Caki2 (cell line): ENCODE results near the gene RBM39. TPM values are rescaled to one million over a fixed set of nuclear protein-coding genes. Genes with fewer than 3 reads are reported as not detected.
"Not testable (repeated sequence)": the region's sequence is repeated elsewhere in the genome, so short reads cannot be mapped to it uniquely, and the experiment has no call there.

ENCODE experiments used
- DNase-seq: peaks from one replicate; pipeline ENCODE4 v3.0.0-alpha.2; 2015; ENCODE audit warnings: low read depth
- in situ Hi-C: cut with HindIII; loops from 2 replicates; pipeline ENCODE4 v1.10.0; 2016; ENCODE audit warnings: low sequenced_read_pairs, low pct_unique_long_range_greater_than_20kb, mixed read lengths
- total RNA-seq: library from RNA; depleted of rRNA; stranded (reverse); fragments of >200 nt; shearing (Covaris generic); gene quantifications from 2 replicates; pipeline ENCODE4 v1.2.3, GENCODE V29; 2014; ENCODE audit warnings: low replicate concordance

Gene RBM39
- total RNA-seq, 1 experiment from 2014 or later: 129 TPM

GRCh38 chr20:35731469-35731788 lies 10.6 kb downstream of the RBM39 start:
- in situ Hi-C loops: no loop called here
- no peak for DNase-seq

- in situ Hi-C loops: no loop called here
- no peak for DNase-seq
Observed at GRCh38 chr20:35730583-35731468, 11.2 kb downstream of the RBM39 start.

- DNase-seq: no peak
- in situ Hi-C loops: no loop called here
Observed at GRCh38 chr20:35729836-35730582, 12.1 kb downstream of the RBM39 start.

GRCh38 chr20:35729283-35729807 lies 12.7 kb downstream of the RBM39 start:
- no peak for DNase-seq
- in situ Hi-C loops: no loop called here

GRCh38 chr20:35726842-35727711 lies 15.0 kb downstream of the RBM39 start:
- in situ Hi-C loops: no loop called here

GRCh38 chr20:35724321-35725230 lies 17.5 kb downstream of the RBM39 start:
- no peak for DNase-seq
- in situ Hi-C loops: no loop called here

More at GRCh38 chr20:35726842-35727711, 15.0 kb downstream of the RBM39 start:
- no peak for DNase-seq

- DNase-seq, in situ Hi-C loops: not testable (repeated sequence)
Observed at GRCh38 chr20:35723652-35724320, 18.3 kb downstream of the RBM39 start.

GRCh38 chr20:35723275-35723639 lies 18.8 kb downstream of the RBM39 start:
- DNase-seq, in situ Hi-C loops: not testable (repeated sequence)

GRCh38 chr20:35721621-35722020 lies 20.4 kb downstream of the RBM39 start:
- in situ Hi-C loops: no loop called here
- DNase-seq: no peak

- in situ Hi-C loops: no loop called here
Observed at GRCh38 chr20:35721219-35721618, 20.8 kb downstream of the RBM39 start.

GRCh38 chr20:35720165-35721123 lies 21.6 kb downstream of the RBM39 start:
- in situ Hi-C loops: no loop called here
- no peak for DNase-seq

More at GRCh38 chr20:35721219-35721618, 20.8 kb downstream of the RBM39 start:
- DNase-seq: no peak

GRCh38 chr20:35719717-35720116 lies 22.3 kb downstream of the RBM39 start:
- DNase-seq: no peak
- in situ Hi-C loops: no loop called here

GRCh38 chr20:35718972-35719635 lies 23.0 kb downstream of the RBM39 start:
- no peak for DNase-seq
- in situ Hi-C loops: no loop called here

GRCh38 chr20:35718321-35718720 lies 23.7 kb downstream of the RBM39 start:
- in situ Hi-C loops, DNase-seq: not testable (repeated sequence)

GRCh38 chr20:35716330-35716729 lies 25.7 kb downstream of the RBM39 start:
- in situ Hi-C loops: no loop called here
- DNase-seq: no peak
